ENCODE measurements around the gene MAN2B1. TPM values are rescaled to one million over a fixed set of nuclear protein-coding genes. Genes with fewer than 3 reads are reported as not detected.

The MAN2B1 gene
- total RNA-seq, 1 donor from 2014 or later, result 105 TPM

DNA sequence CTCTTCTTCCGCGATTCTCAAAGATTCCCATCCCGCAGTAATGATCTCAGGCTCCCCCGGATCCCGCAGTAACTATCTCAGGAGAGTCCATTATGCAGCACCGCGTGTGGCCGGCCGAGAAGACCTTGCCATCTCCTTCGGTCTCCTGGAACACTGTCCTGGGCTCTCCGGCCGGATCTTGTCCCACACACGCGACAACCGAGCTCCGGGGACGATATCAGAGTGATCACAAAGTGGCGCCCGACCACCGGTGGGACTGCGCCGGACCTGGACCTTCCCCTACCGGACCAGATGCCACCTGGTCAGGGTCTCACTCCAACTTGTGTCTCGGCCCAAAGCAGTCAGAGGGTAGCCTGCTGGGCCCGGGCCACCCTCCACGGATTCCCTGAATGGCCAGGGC, 24.0 kb downstream of the MAN2B1 start:
- no peak overlapping the region for H2AFZ ChIP-seq (ENCODE audit: low read depth, low read length)
- no peaks in the 10 kb centered on the region for H3K79me2 ChIP-seq (ENCODE audit: insufficient read depth, low read length)
- H3K4me3 Mint-ChIP-seq (ENCODE audit: unreplicated experiment), result no peak overlapping the region
- DNase-seq (ENCODE audit: low read depth) (no peak), FAIRE-seq (no peak)
- TF ChIP-seq CTCF (IDR thresholded peaks at IDR 0.05; ENCODE audit: insufficient read depth, low read depth, low read length) (no peak), EZH2 (IDR thresholded peaks at IDR 0.05; ENCODE audit: insufficient read depth, low read length) (no peak)
- peaks cover 4% of the 10 kb centered on the region for H3K9me3 ChIP-seq (ENCODE audit: insufficient read depth, low read depth, low read length)
- H3K9ac ChIP-seq (ENCODE audit: low read length), result no peak overlapping the region
- peaks cover 16% of the 10 kb centered on the region for H3K36me3 Mint-ChIP-seq (ENCODE audit: low read depth, unreplicated experiment)
- H3K9me3 Mint-ChIP-seq (ENCODE audit: unreplicated experiment), result no peaks in the 10 kb centered on the region
- no peaks in the 10 kb centered on the region for H3K27me3 Mint-ChIP-seq (ENCODE audit: low read depth, unreplicated experiment)
- H3K27ac ChIP-seq (ENCODE audit: low read depth, low read length), result no peak overlapping the region
- no peak overlapping the region for H3K27ac Mint-ChIP-seq (ENCODE audit: unreplicated experiment)
- no peaks in the 10 kb centered on the region for H3K36me3 ChIP-seq (ENCODE audit: insufficient read depth, low read length)
- H3K4me1 ChIP-seq (ENCODE audit: insufficient read depth, low read length), result peaks cover 5% of the 10 kb centered on the region
- H3K27me3 ChIP-seq (ENCODE audit: insufficient read depth, low read length), result no peaks in the 10 kb centered on the region
- H3K4me1 Mint-ChIP-seq (ENCODE audit: low read depth, unreplicated experiment), result no peaks in the 10 kb centered on the region
- H4K20me1 ChIP-seq (ENCODE audit: insufficient read depth, low read length), result no peaks in the 10 kb centered on the region
- H3K4me2 ChIP-seq (ENCODE audit: low read length), result no peak overlapping the region
- no peak overlapping the region for H3K4me3 ChIP-seq (ENCODE audit: insufficient read depth, low read depth, low read length)

DNA sequence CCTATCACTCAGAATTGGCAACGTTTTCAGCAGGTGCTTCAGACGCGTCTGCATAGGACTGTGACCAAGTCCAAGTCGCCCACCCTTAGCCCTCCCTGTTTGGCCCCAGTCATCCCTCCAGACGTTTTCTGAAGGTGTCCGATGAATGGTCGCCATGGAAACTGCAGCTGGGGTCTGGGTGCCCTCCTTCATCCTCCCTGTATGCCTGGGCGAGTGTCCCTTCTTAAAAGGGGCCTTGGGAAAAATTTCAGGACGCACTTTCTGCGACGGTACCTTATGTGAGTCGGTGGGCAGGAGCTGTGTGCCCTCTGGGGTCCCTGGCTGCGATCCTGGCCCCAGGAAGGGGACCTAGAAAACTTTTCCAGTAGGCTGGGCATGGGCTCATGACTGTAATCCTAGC, 25.1 kb downstream of the MAN2B1 start:
- no peak for DNase-seq (ENCODE audit: low read depth)

More for the DNA sequence above, 25.1 kb downstream of the MAN2B1 start:
- H3K27me3 ChIP-seq (ENCODE audit: insufficient read depth, low read length), result no peaks in the 10 kb centered on the region
- no peak overlapping the region for H2AFZ ChIP-seq (ENCODE audit: low read depth, low read length)
- no peak overlapping the region for H3K4me3 Mint-ChIP-seq (ENCODE audit: unreplicated experiment)
- peaks cover 4% of the 10 kb centered on the region for H3K9me3 ChIP-seq (ENCODE audit: insufficient read depth, low read depth, low read length)
- H3K36me3 Mint-ChIP-seq (ENCODE audit: low read depth, unreplicated experiment), result peaks cover 12% of the 10 kb centered on the region
- H3K4me3 ChIP-seq (ENCODE audit: insufficient read depth, low read depth, low read length), result no peak overlapping the region
- no peaks in the 10 kb centered on the region for H3K27me3 Mint-ChIP-seq (ENCODE audit: low read depth, unreplicated experiment)
- H3K79me2 ChIP-seq (ENCODE audit: insufficient read depth, low read length), result no peaks in the 10 kb centered on the region
- peaks cover 5% of the 10 kb centered on the region for H3K4me1 ChIP-seq (ENCODE audit: insufficient read depth, low read length)
- no peak overlapping the region for H3K27ac Mint-ChIP-seq (ENCODE audit: unreplicated experiment)
- H3K4me1 Mint-ChIP-seq (ENCODE audit: low read depth, unreplicated experiment), result no peaks in the 10 kb centered on the region
- H3K9ac ChIP-seq (ENCODE audit: low read length), result no peak overlapping the region
- no peaks in the 10 kb centered on the region for H3K9me3 Mint-ChIP-seq (ENCODE audit: unreplicated experiment)
- FAIRE-seq, result no peak
- no peak overlapping the region for H3K4me2 ChIP-seq (ENCODE audit: low read length)
- no peaks in the 10 kb centered on the region for H4K20me1 ChIP-seq (ENCODE audit: insufficient read depth, low read length)
- TF ChIP-seq CTCF (IDR thresholded peaks at IDR 0.05; ENCODE audit: insufficient read depth, low read depth, low read length) (no peak), EZH2 (IDR thresholded peaks at IDR 0.05; ENCODE audit: insufficient read depth, low read length) (no peak)
- H3K36me3 ChIP-seq (ENCODE audit: insufficient read depth, low read length), result no peaks in the 10 kb centered on the region
- no peak overlapping the region for H3K27ac ChIP-seq (ENCODE audit: low read depth, low read length)
